Stimulated activated CD4-positive, alpha-beta T cell treated with anti-CD3 and anti-CD28 coated beads, Interleukin-4, amount 100 ng/mL, for 48 hours (primary cell): ENCODE data around the gene ZNF431.
"Not testable (repeated sequence)": the region's sequence is repeated elsewhere in the genome, so short reads cannot be mapped to it uniquely, and the experiment has no call there.

Experiments
- DNase-seq, 2 donors: peaks; one replicate each; pipeline ENCODE4 v3.0.0-alpha.2; 2020; ENCODE audit warnings: low read depth in 2 of 2

ZNF431 gene

DNA sequence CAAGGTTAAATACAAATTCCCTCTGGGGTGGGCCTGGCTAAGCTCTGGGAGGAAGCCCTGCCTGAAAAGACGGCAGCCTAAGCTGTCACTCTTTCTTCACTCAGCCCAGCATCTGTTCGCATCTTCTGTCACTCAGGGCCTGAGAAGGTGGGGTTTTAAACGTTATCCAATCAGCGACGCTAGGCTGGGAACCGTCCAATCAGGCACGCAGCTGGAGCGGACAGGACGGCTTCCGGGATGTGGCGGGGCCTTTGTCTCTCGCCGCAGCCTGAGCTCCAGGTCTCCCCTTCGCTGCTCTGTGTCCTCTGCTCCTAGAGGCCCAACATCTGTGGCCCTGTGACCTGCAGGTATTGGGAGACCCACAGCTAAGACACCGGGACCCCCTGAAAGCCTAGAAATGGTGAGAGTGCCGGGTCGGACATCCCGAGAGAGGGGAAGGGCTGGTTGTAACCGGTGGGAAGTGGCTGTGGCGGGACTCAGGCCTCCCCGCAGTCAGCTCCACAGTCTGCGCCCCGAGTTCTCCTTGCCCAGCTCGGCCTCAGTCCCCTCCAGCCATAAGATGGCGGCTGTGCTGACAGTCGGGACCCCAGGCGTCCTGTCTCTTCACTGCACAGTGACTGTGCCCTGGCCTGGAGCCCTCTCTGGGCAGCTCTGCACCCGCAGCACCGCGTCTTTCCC lies at the start of gene ZNF431:
Gene ZNF431, plus strand, starts transcription at position 254 of the 678 bp plus-strand sequence. Its CDS starts 144 bp downstream, at position 398.
- DNase-seq: peak; percentile 72 to 84

DNA sequence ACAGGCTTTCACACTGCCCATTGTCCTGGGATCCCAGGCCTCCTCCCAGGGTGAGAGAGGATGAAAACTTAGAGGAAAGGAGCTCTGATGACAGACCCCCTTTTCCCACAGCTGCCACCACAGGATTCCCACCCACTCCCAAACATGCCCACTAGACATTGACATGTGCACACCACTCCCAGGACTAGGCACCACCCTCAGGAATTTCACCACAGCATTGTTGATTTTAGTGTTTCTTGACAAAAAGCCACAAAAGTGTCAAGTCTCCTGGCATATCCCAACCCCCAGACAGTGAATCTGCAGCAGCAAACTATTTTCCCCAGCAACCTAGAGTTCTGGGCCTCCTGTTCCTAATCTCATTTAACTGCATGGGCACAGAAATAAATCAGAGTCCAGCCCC lies 49.7 kb upstream of the ZNF431 start:
- no peak for DNase-seq

GRCh38 chr19:21094347-21095025 lies 47.4 kb upstream of the ZNF431 start:
- no peak for DNase-seq

- DNase-seq: no peak
These were observed 43.5 kb upstream of the ZNF431 start for GRCh38 chr19:21098291-21098690.

DNA sequence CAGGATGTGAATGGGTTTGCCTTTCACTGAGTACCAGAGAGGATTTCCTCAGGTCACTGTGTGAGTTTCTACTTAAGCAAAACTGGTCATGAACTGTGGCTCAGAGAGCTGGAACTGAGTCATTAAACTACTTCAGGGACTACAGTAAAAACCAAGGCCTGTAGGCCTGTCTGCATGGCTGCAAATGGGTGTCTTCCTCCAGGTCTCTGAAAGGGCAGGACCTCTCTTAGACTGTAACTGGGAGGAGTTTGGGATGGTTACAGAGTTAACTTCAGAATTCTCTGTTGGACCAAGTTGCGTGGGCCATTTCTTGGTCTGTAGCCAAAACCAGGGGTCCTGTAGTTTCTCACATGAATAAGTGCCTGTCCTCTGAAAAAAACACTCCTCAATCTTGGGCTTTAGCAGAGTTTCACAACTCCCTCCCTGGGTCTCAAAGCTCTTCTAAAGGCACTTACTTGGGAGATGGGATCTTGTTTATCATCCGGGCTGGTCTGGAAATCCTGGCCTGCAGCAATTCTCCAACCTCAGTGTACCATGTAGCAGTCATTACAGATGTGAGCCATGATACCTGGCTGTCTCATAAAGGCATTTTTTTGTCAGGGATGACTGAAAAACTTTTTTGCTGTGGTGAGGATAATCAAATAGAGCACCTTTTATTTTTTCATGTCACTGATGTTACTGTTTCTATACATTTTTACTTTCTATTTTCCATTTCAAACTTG lies 40.2 kb upstream of the ZNF431 start:
- DNase-seq: no peak

- no peak for DNase-seq
These were observed 32.7 kb upstream of the ZNF431 start for GRCh38 chr19:21109116-21109515.

DNA sequence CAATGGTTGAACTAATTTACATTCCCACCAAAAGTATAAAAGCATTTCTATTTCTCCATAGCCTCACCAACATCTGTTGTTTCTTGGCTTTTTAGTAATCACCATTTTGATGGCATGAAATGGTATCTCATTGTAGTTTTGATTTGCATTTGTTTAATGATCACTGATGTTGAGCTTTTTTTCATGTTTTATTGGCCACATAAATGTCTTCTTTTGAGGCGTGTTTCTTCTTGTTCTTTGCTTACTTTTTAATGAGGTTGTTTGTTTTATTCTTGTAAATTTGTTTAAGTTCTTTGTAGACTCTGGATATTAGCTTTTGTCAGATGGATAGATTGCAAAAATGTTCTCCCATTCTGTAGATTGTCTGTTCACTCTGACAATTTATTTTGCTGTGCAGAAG lies 31.7 kb upstream of the ZNF431 start:
- no peak for DNase-seq

DNA sequence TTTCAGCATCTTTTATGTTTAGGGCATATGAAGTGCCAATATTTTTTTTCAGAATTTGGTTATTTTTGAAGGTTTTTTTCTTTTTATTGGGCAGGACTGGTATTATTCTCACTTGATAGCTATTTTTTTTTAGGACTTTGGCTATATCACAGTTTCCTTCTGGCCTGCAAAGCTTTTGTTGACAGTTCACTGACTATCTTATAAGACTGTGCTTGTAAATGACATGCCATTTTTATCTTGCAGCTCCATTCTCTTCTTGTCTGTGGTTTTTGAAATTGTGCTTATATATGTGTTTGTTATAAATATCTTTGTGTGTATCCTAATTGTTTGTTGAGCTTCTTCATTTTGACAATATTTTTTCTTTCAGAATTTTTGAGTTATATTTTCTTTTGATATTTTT lies 26.4 kb upstream of the ZNF431 start:
- DNase-seq: no peak

- no peak for DNase-seq
These were observed 24.6 kb upstream of the ZNF431 start for GRCh38 chr19:21117041-21117907.

DNA sequence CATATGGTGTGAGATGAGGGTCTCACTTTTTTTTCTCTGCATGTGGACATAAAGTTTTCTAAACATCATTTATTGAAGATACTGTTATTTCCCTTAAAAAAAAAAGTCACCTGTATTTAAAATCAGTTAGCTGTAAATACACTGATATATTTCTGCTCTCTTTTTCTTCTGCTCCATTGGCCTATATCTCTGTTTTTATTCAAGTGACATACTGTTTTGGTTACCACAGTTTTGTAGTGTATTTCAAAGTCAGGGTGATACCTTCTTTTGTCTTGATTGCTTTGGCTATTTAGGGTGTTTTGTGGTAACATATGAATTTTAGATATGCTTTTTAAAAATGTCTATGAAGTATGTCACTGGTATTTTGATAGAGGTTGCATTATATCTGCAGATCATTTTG lies 15.8 kb upstream of the ZNF431 start:
- no peak for DNase-seq

GRCh38 chr19:21127001-21127400 lies 14.8 kb upstream of the ZNF431 start:
- DNase-seq: no peak

DNA sequence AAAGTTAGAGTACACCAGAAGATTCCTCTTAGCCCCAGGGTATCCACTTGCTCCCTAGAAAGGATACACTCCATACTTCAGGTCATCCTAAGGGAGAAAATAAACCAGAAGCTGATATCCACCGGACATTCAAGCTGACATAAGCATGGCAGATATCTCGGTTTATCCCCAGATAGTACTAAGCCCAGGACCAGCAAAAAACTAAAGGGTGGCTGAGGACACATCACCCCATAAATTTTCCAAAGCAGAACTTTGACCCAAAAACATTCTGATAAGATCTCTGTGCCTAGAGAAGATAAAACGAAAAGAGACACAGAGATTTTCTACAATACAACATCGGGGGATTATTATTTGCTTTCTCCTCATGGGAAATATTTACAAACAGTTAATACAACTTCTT lies 13.9 kb upstream of the ZNF431 start:
- DNase-seq: no peak

GRCh38 chr19:21128901-21129698 lies 12.7 kb upstream of the ZNF431 start:
- no peak for DNase-seq

DNA sequence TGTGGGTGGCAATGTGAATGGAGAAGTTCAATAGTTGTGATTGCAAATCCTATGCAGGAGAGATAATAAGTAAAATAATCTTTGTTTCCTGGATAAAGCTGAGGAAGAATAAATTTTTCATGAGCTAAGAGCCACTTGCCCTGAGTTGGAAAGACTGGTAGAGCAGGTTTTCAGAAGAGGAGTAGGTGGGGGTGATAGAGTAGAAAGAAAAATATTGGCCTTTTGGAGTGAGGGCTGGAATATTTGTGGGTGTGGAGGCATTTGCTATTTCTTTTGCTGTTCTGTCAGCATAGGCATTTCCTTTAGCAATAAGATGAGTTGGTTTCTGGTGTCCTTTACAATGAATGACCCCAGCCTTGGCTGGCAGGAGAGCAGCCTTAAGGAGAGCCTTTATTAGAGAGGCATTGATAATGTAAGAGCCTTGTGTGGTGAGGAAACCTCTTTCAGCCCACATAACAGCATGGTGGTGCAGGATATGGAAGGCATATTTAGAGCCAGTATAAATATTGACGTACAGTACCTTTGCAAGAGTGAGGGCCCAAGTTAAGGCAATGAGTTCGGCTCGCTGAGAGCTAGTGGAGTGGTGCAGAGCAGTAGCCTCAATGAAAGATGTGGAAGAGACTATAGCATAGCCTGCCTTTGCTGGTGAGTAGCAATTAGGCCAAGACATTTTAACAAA lies 11.6 kb upstream of the ZNF431 start:
- DNase-seq: no peak

DNA sequence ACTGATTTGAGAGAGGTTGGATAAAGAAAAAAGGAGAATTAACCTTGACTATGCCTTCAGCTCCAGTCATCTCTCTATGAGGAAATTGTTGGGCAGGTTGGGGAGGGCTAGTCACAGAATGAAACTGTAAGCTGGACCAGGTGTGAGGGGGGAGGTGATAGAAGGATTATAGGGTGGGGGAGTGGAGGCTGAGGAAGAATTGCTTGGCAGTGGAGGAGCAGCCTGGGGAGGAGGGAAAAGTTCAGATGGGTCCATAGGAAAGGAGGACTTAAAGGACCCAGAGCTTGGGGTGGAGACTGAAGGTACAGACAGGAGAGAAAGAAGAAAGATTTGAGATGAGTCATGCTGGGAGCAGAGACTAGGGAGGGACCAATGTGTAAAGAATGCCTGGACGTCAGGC lies 8.2 kb upstream of the ZNF431 start:
- no peak for DNase-seq

DNA sequence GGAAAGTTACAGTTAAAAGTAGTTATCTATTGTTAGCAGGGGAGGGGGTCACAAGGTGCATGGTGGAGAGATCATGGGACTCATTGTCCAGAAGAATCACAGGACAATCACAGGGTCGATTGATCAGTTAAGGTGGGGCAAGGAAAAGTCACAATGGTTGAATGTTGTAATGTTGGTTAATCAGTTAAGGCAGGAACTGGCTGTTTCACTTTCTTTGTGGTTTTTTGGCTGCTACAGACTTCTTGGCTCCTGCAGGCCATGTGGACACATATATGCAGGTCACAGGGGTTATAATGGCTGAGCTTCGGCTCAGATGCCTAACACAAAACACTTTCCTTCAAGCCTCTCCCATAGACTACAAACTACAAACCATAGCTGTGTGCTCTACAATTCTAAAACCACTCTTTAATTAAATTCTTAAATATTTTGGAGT lies 6.9 kb upstream of the ZNF431 start:
- DNase-seq: no peak

DNA sequence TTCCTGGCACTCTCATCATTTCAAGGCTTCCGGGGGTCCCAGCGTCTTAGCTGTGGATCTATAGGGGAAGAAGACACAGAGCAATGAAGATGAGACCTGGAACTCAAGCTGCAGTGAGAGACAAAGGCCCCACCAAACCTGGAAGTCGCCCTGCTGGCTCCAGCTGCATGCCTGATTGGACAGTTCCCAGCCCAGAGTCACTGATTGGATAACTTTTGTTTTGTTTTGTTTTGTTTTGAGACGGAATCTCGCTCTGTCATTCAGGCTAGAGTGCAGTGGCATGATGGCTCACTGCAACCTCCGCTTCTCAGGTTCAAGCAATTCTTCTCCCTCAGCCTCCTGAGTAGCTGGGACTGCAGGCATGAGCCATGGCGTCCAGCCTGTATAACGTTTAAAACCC lies 6.4 kb upstream of the ZNF431 start:
- DNase-seq: no peak

DNA sequence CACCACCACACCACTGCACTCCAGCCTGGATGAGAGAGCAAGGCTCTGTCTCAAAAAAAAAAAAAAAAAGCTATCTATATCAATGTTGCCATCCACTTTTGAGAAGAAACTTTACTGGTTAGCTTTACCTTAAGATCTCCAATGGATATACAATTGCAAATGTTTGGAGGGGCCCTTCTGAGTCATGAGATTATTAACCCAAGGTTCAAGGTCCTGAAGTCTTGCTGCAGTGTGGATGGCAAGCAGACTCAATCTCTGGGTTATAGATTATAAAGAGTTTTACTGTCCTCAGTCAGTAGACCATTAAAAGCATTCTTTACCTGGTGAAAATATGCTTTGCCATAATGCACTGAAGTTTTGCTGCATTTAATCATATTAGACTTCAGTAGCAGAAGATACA lies 3.7 kb upstream of the ZNF431 start:
- DNase-seq: no peak

- not testable (repeated sequence) for DNase-seq
These were observed 834 bp upstream of the ZNF431 start for GRCh38 chr19:21141006-21141405.

DNA sequence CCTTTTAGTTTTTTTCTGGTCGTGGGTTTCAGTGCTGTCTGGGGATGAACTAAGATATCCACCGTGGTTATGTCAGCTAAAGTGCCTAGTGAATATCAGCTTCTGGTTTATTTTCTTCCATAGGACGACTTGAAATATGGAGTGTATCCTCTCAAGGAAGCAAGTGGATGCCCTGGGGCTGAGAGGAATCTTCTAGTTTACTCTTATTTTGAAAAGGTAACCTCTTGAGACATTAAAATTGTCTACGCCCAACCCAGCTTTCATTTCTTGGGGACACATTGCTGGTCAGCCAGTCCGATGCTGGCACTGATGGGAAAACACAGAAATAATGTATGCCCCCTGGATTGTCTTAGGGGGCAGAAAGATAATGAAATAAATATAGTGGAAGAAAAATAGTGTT lies 1.6 kb downstream of the ZNF431 start:
- no peak for DNase-seq

DNA sequence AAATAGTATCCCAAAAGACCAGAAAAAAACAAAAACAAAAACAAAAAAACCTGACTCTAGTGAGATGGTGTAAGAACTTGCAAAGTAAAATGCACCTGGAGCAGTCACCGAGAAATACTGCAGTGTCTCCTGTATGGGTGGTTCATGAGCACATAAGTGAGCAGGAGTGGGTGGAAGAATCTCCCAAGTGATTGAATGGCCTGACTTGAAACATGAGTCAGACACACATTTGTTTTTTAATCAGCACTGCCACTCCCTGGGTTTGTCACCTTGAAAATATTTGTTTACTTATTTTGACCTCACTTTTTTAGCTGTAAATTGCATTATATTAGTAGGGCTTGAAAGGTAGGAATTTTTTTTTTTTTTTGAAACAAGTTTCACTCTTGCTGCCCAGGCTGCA lies 2.0 kb downstream of the ZNF431 start:
- no peak for DNase-seq
